HG03064 (cell line): ENCODE measurements around the gene C1orf159.
"Not testable (repeated sequence)": the region's sequence is repeated elsewhere in the genome, so short reads cannot be mapped to it uniquely, and the experiment has no call there.

Experiments used
- ATAC-seq: cut with Tn5 transposase; IDR thresholded peaks from one replicate; pipeline ENCODE4 v1.9.1; 2021; ENCODE audit warnings: low read depth; ENCODE audit not compliant: unreplicated experiment

C1orf159 gene

DNA sequence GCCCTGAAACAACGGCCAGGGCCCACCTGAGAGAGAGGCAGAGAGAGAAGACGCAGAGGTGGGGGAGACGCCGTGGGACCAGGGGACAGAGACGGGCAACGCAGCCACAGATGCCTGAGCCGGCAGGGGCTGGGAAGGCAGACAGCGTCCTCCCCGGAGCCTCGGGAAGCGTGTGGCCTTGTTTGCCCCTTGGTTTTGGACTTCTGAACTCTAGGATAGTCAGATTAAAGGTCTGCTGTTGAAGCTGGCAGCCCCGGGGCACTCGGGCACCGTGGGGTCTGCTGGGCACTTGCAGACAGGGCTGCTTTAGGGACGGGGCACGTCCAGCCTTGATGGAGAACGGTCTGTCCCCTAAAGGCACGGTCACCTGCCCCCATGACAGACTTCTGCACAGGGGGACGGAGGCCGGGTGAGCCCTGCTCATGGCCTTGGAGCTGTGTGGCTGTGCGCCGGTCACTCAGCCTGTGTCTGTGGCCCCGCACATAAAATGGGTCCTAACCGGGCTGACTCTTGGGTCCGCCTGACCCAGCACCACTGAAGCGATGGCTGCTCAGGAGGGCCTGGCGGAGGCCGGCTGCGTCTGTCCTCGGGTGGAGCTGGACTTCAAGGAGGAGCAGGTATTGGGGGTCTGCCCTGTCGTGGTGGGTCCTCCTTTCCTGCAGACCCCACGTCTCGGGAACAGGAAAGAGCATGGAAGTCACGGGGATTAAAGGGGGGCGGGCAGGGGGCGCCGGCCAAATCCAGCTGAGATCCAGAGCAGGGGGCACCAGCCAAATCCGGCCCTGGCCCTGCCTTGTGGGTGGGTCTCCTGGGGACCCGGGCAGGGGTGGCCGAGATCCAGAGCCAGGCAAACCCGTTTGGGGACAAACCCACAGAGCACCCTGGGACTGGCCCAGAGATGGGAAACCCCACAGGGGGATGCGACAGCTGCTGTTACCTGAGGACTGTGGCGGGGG, 32.2 kb downstream of the C1orf159 start:
- no peak for ATAC-seq

DNA sequence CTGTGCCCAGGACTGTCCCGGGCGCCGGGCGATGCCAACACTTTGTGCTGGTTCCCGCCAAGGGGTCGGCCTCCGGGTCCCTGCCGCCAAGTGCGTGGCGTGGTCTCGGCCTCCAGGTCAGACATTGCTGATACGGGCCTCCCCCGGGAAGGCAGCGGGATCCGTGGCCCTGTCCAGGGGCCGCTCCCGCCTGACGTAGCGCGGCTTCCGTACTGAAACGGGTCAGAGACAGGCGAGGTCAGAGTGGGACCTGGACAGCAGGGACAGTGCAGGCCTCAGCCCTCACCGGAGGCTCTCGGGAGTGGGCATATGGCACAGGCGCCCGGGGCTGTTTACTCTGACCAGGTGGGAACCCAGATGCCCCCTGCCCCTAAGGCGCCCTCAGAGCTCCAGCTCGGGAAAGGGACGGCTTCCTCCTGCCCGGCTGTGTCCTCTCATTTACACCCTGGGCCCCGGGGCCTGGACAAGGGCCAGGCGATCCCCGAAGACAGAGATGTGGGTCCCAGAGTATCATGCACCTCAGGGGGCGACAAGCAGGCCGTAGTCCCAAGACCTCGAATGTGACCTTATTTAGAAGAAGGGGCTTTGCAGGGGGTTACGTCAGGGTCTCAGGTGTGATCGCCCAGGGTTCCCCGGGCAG, 33.0 kb downstream of the C1orf159 start:
- ATAC-seq = no peak

DNA sequence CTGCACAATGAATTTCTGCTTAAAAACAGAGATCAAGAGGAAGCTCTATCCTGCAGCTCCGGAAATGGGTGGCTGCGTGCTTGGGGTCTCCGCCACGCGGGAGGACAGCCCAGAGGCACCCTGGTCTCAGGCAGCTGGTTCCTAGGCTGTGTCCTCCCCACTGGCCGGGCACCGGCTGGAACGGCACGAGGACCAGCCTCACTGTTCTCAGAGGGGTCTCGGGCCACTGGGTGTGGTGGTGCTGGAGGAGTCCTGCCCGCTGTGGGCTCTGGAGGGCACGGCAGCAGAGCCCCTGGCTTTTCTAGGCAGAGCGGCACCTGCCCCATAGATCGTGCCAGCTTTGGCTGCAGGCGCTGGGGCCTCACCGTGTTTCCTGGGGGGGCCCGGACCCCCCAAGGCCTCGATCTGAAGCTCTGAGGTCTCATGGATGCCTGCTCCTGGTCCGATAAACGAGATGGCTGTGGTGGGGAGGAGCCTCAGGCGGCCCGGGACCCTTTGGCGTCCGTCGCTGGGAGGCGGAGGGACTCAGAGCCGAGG, 33.6 kb downstream of the C1orf159 start:
- ATAC-seq = no peak

DNA sequence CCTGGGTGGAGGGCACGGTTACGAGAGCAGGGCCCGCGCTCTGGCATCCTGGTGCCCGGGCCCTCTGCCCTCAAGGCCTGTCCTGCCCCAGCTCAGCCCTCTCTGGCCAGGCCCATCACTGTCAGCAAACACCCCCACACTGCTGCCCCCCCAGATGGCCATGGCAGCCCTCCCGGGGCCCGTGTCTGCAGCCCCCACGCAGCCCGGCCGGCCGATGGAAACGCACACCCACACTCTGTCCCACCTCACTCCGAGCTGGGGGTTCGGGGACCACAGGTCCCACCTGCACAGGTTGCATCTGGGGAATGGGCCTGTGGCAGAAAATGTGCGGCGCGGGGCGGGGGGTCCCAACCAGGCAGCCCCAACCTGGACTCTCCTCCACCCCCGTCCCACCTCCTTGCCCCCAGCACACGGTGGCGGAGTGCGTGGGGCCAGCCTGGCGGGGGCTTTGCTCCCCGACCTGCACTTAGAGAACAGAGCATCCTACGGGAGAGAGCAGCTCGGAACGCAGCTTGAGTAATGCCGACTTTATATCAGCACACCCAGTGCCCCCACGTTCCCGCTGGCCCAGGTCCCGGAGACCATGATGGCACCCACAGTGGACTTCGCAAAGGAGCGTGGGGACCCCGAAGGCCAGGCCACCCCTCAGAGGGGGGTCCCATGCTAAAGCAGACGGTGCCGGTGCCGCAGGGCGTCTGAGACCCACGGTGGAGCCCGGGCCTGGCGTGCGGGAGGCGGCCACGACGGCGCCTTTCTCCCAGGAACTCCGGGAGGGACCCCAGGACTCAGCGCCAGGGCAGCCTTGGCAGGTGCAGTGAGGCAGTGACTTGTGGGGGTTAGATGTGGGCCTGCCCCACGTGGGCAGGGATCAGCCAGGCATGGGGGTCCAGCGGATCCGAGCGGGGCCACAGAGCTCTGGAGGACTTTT, 34.3 kb downstream of the C1orf159 start:
- ATAC-seq = no peak

DNA sequence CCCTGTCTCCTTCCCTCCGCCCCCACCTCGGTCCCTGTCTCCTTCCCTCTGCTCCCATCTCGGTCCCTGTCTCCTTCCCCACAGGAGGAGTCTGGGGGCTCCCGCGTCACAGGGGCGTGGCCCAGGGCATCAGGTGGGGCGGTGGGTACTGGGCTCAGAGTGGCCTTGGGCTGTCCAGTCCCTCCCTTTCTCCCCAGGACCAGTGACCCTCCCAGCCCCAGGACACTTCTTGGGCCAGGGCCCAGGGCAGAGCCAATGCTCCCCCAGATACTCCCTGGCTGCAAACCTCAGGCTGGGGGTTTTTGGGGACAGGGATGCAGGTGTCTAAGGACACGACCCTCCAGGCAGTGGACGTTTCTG, 35.0 kb downstream of the C1orf159 start:
- ATAC-seq = no peak

DNA sequence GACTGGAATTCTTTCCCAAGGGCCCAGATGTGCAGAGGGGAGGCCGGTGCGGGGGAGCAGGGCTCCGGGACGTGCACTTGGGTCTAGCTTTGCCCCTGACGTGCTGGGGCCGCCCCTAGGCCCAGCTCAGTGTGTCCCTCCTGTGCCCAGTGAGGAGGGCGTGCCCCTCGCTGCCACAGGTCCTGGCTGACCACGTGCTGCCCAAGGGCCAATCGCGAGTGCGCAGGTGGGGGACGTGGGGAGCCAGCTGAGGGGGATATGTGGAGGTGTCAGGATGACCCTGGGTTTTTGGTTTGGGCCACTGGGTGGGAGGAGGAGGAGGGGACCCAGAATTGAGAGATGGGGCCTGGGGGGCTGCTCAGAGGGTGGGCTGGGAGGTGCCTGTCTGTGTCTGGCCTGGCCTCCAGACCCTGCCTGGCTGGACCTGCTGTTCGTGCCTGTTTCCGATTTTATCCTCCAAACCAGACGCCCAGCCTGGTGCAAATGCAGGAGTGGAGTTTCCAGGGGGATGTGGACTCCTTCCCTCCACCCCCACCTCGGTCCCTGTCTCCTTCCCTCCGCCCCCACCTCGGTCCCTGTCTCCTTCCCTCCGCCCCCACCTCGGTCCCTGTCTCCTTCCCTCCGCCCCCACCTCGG, 35.6 kb downstream of the C1orf159 start:
- no peak for ATAC-seq

DNA sequence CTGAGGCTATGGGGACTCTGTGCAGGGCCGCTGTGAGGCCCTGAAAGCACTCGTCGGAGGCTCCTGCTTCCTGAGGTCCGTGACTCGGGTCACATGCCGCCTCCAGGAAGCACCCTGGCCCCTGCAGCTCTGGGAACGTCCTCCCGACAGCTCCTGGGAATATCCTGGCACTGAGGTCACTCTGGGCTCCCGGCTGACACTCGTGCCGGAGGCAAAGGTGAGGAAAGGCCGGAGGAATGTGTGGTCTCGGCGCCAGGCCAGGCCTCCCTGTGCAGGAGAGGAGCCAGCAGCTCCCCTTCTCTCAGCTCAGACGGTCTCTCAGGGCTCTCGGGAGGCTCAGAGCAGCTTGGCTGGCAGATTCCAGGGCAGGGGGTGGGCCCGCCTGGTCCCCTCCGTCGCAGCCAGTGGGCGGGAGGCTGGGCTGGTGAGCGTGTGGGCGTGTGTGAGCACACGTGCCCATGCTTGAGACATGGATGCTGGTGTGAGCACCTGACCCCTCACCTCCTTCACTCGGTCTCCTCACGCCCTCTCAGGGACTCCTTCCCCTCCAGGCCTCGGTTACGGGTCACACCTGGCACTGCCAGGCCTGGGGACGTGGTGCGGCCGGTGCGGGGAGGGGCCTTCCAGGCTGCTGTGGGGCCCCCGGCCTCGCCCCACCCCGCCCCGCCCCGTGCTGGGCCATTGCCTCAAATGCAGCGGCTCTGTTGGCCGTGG, 36.3 kb downstream of the C1orf159 start:
- no peak for ATAC-seq

DNA sequence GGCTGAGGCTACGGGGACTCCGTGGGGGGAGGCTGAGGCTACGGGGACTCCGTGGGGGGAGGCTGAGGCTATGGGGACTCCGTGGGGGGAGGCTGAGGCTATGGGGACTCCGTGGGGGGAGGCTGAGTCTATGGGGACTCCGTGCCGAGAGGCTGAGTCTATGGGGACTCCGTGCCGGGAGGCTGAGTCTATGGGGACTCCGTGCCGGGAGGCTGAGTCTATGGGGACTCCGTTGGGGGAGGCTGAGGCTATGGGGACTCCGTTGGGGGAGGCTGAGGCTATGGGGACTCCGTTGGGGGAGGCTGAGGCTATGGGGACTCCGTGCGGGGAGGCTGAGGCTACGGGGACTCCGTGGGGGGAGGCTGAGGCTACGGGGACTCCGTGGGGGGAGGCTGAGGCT, 38.5 kb downstream of the C1orf159 start:
- ATAC-seq = not testable (repeated sequence)

DNA sequence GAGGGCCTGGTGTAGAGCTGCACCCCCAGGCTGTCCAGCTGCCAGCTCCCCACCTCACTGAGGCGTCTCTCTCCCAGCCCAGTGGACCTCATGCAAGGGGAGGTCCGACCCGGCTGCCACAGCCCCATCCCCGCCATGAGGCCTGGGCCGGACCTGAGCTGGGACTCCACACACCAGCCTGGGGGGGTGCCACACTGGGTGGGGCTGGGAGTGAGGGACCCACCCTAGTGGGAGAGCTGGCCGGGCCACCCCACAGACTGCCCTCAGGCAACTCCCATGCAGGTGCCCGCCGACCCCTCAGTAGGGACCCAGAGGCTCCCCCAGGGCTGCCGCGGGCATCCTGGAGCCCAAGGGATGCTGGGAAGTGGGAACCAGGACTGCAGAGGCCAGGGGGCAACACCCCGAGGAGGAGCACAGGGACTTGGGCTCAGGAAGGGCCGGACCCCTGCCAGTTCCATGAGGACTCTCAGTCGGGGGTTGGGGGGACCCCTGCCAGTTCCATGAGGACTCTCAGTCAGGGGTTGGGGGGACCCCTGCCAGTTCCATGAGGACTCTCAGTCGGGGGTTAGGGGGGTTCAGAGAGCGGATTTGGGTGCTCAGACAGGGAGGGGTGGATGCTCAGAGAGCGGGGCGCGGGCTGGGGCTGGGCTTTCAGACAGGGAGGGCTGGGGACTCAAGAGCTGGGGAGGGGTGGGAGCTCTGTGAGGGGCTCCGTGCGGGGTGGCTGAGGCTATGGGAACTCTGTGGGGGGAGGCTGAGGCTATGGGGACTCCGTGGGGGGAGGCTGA, 40.5 kb downstream of the C1orf159 start:
- ATAC-seq = no peak

DNA sequence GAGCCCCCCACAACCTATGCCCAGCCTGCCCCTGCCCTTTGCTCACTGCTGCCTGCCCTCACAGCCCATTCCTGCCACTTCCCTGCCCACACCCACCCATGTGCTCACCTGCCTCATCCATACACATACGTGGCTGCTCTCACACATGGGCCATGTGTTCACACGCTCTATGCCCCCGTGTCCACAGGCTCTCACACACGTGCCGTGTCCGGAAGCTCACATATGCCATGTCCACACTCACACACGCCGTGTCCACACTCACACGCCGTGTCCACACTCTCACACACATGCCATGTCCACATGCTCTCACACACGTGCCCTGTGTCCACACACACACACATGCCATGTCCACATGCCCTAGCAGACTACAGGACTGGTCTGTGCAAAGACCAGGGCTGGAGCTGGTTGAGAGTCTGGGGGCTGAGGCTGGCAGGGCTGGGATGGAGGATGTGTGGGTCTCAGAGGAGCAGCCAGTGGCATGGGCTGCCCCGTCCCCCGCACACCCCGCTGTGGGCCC, 41.2 kb downstream of the C1orf159 start:
- no peak for ATAC-seq

DNA sequence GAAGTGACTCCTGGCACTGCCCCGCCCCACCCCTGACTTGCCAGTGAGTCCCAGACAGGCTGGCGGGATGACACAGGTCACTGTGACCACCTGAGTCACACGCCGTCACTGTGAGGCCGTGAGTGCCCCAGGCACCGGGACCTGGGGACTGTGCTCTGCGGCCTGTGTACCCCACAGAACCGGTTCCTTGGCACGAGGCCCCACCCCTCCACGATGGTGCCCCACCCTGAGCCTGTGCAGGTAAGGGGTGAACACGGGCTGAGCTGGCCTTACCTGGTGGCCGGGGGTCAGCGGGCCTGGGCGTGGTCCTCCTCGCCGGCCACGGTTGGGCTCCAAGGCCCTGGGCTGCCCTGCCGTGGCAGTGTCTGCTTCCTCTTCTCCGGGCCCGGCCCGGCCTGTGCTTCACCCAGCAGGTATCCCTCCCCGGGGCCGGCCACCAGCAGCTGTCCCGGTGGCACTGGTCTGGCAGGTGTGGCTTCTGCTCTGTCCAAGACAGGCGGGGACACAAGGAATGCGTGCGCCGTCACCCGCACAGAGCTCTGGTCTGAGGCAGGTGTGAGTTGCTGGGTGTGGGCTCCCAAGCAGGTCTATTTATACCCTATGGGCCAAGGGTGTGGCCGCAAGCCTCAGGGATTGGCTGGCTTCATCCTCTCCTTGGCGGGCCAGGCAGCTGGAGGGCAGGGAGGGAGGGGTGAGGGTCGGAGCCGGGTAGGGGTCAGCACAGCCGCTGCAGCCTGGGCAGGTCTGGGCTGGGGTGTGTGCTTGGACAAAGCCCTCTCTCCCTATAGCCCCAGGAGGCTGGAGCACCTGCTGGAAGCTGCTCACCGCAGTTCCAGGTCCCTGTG, 41.9 kb downstream of the C1orf159 start, which contains the start of gene RNF223:
RNF223 (minus strand) TSS at position 564 of the 845 bp plus-strand sequence. CDS start 1,740 bp downstream, outside the sequence.
- ATAC-seq = no peak

DNA sequence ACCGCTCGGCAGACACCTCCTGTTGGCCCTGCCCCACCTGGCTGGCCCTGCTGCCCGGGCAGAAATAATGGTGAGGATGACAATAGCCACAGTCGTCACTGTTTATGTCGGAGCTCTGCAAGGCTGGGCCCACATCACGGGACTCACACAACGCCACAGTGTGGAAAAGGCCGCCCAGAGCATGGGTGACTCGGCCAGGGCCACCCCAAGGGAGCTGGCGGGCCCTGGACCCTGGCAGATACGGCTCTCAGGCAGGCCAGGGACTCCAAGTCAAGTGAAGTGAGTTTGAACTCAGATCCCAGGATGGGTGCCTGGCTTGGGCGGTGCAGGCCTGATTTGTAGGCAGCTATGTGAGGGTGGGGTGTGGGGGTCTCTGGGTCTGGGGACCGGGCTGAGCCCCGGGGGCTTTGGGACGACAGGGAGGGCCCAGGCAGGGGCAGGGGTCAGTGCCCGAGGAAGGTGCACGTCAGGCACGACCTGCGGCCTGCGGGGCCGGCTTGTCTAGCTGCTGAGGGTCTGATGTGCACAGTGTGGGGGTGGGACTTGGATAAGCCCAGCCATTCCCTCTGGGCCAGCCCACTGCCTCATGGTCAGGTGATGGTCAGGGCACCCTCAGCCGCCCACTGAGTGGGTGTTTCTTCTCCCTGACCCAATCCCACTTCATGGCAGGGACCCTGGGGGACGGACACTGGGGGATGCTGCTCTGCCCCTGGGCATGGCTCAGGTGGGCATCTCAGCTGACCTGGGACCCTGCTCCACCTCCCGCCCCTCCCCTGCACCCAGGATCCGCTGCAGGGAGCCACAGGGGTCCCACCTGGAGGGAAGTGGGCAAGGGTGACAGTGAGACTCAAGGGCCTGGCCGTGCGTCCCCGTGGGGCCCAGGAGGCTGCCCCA, 42.8 kb downstream of the C1orf159 start:
- no peak for ATAC-seq

DNA sequence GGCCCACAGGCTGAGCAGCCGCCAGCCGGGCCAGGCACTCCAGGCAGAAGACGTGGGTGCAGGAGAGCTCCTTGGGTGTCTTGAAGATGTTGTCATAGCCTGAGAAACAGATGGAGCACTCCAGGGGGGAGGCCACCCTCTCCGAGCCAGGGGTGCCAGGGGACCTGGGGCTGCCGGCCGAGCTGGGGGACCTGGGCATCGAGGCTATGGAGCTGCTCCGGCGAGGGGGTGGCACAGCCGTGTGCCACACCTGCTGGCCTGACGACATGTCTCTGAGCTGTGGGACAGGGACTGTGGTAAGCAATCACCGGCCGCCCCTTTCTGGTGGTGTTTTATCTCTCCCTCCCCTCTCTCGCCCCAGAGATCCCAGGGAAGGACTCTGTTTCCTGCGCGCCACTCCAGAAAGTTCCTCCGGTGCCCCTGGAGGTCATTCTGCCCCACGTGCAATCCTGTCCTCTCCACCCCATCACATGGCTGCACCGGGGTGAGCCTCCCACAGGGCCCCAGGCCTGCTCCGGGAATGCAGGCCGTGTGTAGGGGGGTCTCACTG, 43.5 kb downstream of the C1orf159 start:
- no peak for ATAC-seq

DNA sequence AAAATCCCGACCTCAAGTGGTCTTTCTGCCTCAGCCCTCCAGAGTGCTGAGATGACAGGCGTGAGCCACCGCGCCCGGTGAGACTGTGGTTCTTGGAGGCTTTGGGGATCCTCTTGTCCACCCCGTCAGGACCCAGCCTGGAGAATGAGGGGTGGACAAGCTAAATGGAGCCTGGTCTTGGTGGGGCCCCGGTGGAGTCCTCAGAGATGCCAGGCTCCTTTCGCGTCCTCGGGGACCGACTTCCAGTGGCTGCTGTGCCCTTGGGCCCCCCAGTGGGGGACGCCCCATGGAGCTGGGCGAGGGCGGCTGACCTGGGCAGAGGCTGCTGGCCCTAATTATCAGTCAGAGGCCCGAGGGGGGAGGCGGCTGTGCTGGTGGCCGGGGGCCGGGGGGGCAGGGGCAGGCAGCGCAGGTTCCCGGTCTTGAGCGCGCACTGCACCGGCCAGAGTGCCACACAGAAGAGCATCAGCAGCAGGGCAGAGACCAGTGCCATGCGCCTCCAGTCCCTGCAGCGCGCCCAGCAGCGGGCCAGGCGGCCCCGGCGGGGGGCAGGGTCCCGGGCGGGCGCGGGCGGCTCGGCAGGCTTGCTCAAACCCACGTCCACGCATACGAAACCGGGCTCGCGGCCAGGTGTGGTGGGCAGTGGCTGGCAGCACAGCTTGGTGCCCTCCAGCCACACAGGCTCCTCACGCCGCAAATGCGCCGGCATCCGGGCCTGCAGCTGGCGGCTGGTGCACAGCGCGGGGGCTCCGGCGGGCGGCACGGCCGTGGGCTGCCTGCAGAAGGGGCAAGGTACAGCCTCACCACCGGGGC, 44.2 kb downstream of the C1orf159 start:
- ATAC-seq = no peak
